HK-2 (cell line): Measurements from ENCODE around the gene UCK1.

ENCODE experiments used
- DNase-seq: peaks from one replicate; pipeline ENCODE4 v3.0.0-alpha.2; 2018; ENCODE audit not compliant: unreplicated experiment

The UCK1 gene

GRCh38 chr9:131530920-131531832 is at the start of gene UCK1:
Gene UCK1 (minus strand): TSS chr9:131531263. CDS start chr9:131531174, 89 bp downstream.
- DNase-seq: peak; percentile 82

- DNase-seq: no peak
Measured at GRCh38 chr9:131580358-131580757, 49.3 kb upstream of the UCK1 start.

GRCh38 chr9:131579789-131580211 is 48.7 kb upstream of the UCK1 start:
- DNase-seq: no peak

- DNase-seq: no peak
Measured at GRCh38 chr9:131578731-131579504, 47.9 kb upstream of the UCK1 start.

GRCh38 chr9:131578021-131578420 is 47.0 kb upstream of the UCK1 start:
- DNase-seq: no peak

GRCh38 chr9:131577005-131578000 is 46.2 kb upstream of the UCK1 start:
- no peak for DNase-seq

- no peak for DNase-seq
Measured at GRCh38 chr9:131575946-131576853, 45.1 kb upstream of the UCK1 start.

- DNase-seq: no peak
Measured at GRCh38 chr9:131574730-131575640, 43.9 kb upstream of the UCK1 start.

- no peak for DNase-seq
Measured at GRCh38 chr9:131567910-131568309, 36.8 kb upstream of the UCK1 start.

GRCh38 chr9:131566158-131566557 is 35.1 kb upstream of the UCK1 start:
- DNase-seq: no peak

GRCh38 chr9:131565369-131565768 is 34.3 kb upstream of the UCK1 start:
- no peak for DNase-seq

- DNase-seq: no peak
Measured at GRCh38 chr9:131562032-131562959, 31.2 kb upstream of the UCK1 start.

GRCh38 chr9:131559421-131560000 is 28.4 kb upstream of the UCK1 start:
- no peak for DNase-seq

- DNase-seq: no peak
Measured at GRCh38 chr9:131557855-131558548, 26.9 kb upstream of the UCK1 start.

GRCh38 chr9:131555841-131556673 is 25.0 kb upstream of the UCK1 start:
- no peak for DNase-seq

- no peak for DNase-seq
Measured at GRCh38 chr9:131554843-131555351, 23.8 kb upstream of the UCK1 start.
